Astrocyte (in vitro differentiated cells and primary cell): ENCODE measurements around the gene HNRNPF. TPM values are rescaled to one million over a fixed set of nuclear protein-coding genes. Genes with fewer than 3 reads are reported as not detected.

Source experiments
- DNase-seq: peaks from one replicate; pipeline ENCODE4 v3.0.0-alpha.2; 2010; ENCODE audit warnings: low read depth
- FAIRE-seq: peaks from 2 replicates; lab custom pipeline; 2011; peaks lifted over from hg19 to GRCh38; lab: Jason Lieb, UNC
- H2AFZ ChIP-seq: 2 replicates; pipeline ENCODE4 v1.6.0; 2012; ENCODE audit warnings: low read depth, low read length, inconsistent platforms
- H3K27ac ChIP-seq: 2 replicates; pipeline ENCODE4 v1.5.1; 2011; ENCODE audit warnings: low read depth, low read length, inconsistent platforms
- H3K27me3 ChIP-seq: 2 replicates; pipeline ENCODE4 v1.6.0; 2011; ENCODE audit warnings: low read length, inconsistent platforms; ENCODE audit not compliant: insufficient read depth
- H3K36me3 ChIP-seq: 2 replicates; pipeline ENCODE4 v1.5.1; 2011; ENCODE audit warnings: low read length, inconsistent platforms; ENCODE audit not compliant: insufficient read depth
- H3K4me1 ChIP-seq: 2 replicates; pipeline ENCODE4 v1.5.1; 2011; ENCODE audit warnings: low read length, inconsistent platforms; ENCODE audit not compliant: insufficient read depth
- H3K4me2 ChIP-seq: 2 replicates; pipeline ENCODE4 v1.6.0; 2012; ENCODE audit warnings: low read length, inconsistent platforms
- H3K4me3 ChIP-seq: 2 replicates; pipeline ENCODE4 v1.5.1; 2011; ENCODE audit warnings: low read depth, mild to moderate bottlenecking, low read length, inconsistent platforms; ENCODE audit not compliant: insufficient read depth
- H3K79me2 ChIP-seq: 2 replicates; pipeline ENCODE4 v1.6.0; 2012; ENCODE audit warnings: mild to moderate bottlenecking, low read length, inconsistent platforms; ENCODE audit not compliant: insufficient read depth
- H3K9ac ChIP-seq: 2 replicates; pipeline ENCODE4 v1.6.0; 2012; ENCODE audit warnings: mild to moderate bottlenecking, low read length, inconsistent platforms
- H3K9me3 ChIP-seq: 2 replicates; pipeline ENCODE4 v1.5.1; 2012; ENCODE audit warnings: low read depth, mild to moderate bottlenecking, low read length, inconsistent platforms; ENCODE audit not compliant: insufficient read depth
- H4K20me1 ChIP-seq: 2 replicates; pipeline ENCODE4 v1.6.0; 2012; ENCODE audit warnings: low read length, inconsistent platforms; ENCODE audit not compliant: insufficient read depth
- H3K27ac Mint-ChIP-seq: one replicate; pipeline ENCODE4 v1.8.0; 2021; ENCODE audit warnings: mild to moderate bottlenecking, mixed read lengths; ENCODE audit not compliant: unreplicated experiment
- H3K27me3 Mint-ChIP-seq: one replicate; pipeline ENCODE4 v1.8.0; 2021; ENCODE audit warnings: low read depth, mixed read lengths; ENCODE audit not compliant: unreplicated experiment
- H3K36me3 Mint-ChIP-seq: one replicate; pipeline ENCODE4 v1.8.0; 2021; ENCODE audit warnings: low read depth, mixed read lengths; ENCODE audit not compliant: unreplicated experiment
- H3K4me1 Mint-ChIP-seq: one replicate; pipeline ENCODE4 v1.8.0; 2021; ENCODE audit warnings: low read depth, mixed read lengths; ENCODE audit not compliant: unreplicated experiment
- H3K4me3 Mint-ChIP-seq: one replicate; pipeline ENCODE4 v1.8.0; 2021; ENCODE audit warnings: mild to moderate bottlenecking, moderate library complexity, mixed read lengths; ENCODE audit not compliant: unreplicated experiment
- H3K9me3 Mint-ChIP-seq: one replicate; pipeline ENCODE4 v1.8.0; 2021; ENCODE audit warnings: mild to moderate bottlenecking, mixed read lengths; ENCODE audit not compliant: unreplicated experiment
- CTCF ChIP-seq: IDR thresholded peaks from 2 replicates; pipeline ENCODE4 v1.5.1; 2011; ENCODE audit warnings: low read depth, mild to moderate bottlenecking, inconsistent platforms, low read length, moderate library complexity; ENCODE audit not compliant: insufficient read depth
- EZH2 ChIP-seq: IDR thresholded peaks from 2 replicates; pipeline ENCODE4 v1.6.1; 2012; ENCODE audit warnings: mild to moderate bottlenecking, low read length, inconsistent platforms; ENCODE audit not compliant: insufficient read depth
- total RNA-seq: library from RNA; stranded (reverse); gene quantifications from 2 replicates; pipeline ENCODE4 v1.2.1, GENCODE V29; 2021

Gene HNRNPF
- total RNA-seq, 1 donor from 2014 or later, result 151 TPM

GRCh38 chr10:43343126-43343525 is 65.9 kb downstream of the HNRNPF start:
- Mint-ChIP-seq H3K4me1 (peaks cover 8% of the 10 kb centered on the region), H3K4me3 (no peak overlapping the region), H3K27me3 (peaks cover 13% of the 10 kb centered on the region), H3K27ac (no peak overlapping the region), H3K9me3 (no peaks in the 10 kb centered on the region), H3K36me3 (no peaks in the 10 kb centered on the region)
- no peak overlapping the region for H3K4me3 ChIP-seq
- H3K79me2 ChIP-seq, result no peaks in the 10 kb centered on the region
- FAIRE-seq (no peak), DNase-seq (no peak)
- no peaks in the 10 kb centered on the region for H3K9me3 ChIP-seq
- H3K4me1 ChIP-seq, result no peaks in the 10 kb centered on the region
- no peak overlapping the region for H3K27ac ChIP-seq
- H3K9ac ChIP-seq, result no peak overlapping the region
- no peak overlapping the region for H3K4me2 ChIP-seq
- no peaks in the 10 kb centered on the region for H3K36me3 ChIP-seq
- H3K27me3 ChIP-seq, result peaks cover 4% of the 10 kb centered on the region
- no peak for TF ChIP-seq EZH2
- no peak for TF ChIP-seq CTCF
- H2AFZ ChIP-seq, result no peak overlapping the region
- H4K20me1 ChIP-seq, result no peaks in the 10 kb centered on the region

GRCh38 chr10:43342279-43343125 is 66.5 kb downstream of the HNRNPF start:
- TF ChIP-seq EZH2 (no peak), CTCF (no peak)
- Histone ChIP-seq H3K36me3 (no peaks in the 10 kb centered on the region), H3K4me1 (no peaks in the 10 kb centered on the region), H3K4me3 (no peak overlapping the region), H3K4me2 (no peak overlapping the region), H3K9me3 (no peaks in the 10 kb centered on the region), H3K27ac (no peak overlapping the region), H4K20me1 (no peaks in the 10 kb centered on the region), H3K9ac (no peak overlapping the region), H2AFZ (no peak overlapping the region), H3K27me3 (peaks cover 4% of the 10 kb centered on the region), H3K79me2 (no peaks in the 10 kb centered on the region)
- Mint-ChIP-seq H3K4me3 (no peak overlapping the region), H3K27me3 (peaks cover 15% of the 10 kb centered on the region), H3K9me3 (no peaks in the 10 kb centered on the region), H3K36me3 (no peaks in the 10 kb centered on the region), H3K4me1 (peaks cover 8% of the 10 kb centered on the region), H3K27ac (no peak overlapping the region)
- FAIRE-seq, result no peak
- DNase-seq, result no peak

GRCh38 chr10:43341450-43341849 is 67.5 kb downstream of the HNRNPF start:
- Histone ChIP-seq H3K36me3 (no peaks in the 10 kb centered on the region), H3K79me2 (no peaks in the 10 kb centered on the region), H3K9ac (no peak overlapping the region), H3K27me3 (peaks cover 4% of the 10 kb centered on the region), H3K27ac (no peak overlapping the region), H3K9me3 (no peaks in the 10 kb centered on the region), H3K4me3 (no peak overlapping the region), H3K4me1 (no peaks in the 10 kb centered on the region), H4K20me1 (no peaks in the 10 kb centered on the region), H2AFZ (no peak overlapping the region), H3K4me2 (no peak overlapping the region)
- TF ChIP-seq EZH2 (no peak), CTCF (no peak)
- peaks cover 15% of the 10 kb centered on the region for H3K27me3 Mint-ChIP-seq
- H3K36me3 Mint-ChIP-seq, result no peaks in the 10 kb centered on the region
- H3K4me1 Mint-ChIP-seq, result peaks cover 11% of the 10 kb centered on the region
- H3K9me3 Mint-ChIP-seq, result no peaks in the 10 kb centered on the region
- no peak overlapping the region for H3K27ac Mint-ChIP-seq
- no peak overlapping the region for H3K4me3 Mint-ChIP-seq
- DNase-seq, result no peak
- no peak for FAIRE-seq
